Gastrocnemius medialis (tissue), 4 donors: ENCODE data around the gene SLCO4A1.

Experiments used
- POLR2A ChIP-seq, 2 donors: fragments of 450-650 bp; IDR thresholded peaks; one replicate each; pipeline ENCODE4 v1.6.1; 2017; ENCODE audit warnings: antibody characterized with exemption in 2 of 2, mild to moderate bottlenecking in 2 of 2, moderate library complexity in 2 of 2
- TF ChIP-seq, protein P1 (sequence below), 5 experiments: fragments of 450-650 bp in 3 of 5; fragments of 200-600 bp in 2 of 5; sonication (generic) in 2 of 5; IDR thresholded peaks in 4 of 5; conservative IDR thresholded peaks in 1 of 5; 1 replicate in 4 of 5; 2 replicates in 1 of 5; pipeline ENCODE4 v1.5.1; 2016 to 2019; ENCODE audit warnings: antibody characterized with exemption in 5 of 5, mild to moderate bottlenecking in 3 of 5, moderate library complexity in 3 of 5

DNA sequence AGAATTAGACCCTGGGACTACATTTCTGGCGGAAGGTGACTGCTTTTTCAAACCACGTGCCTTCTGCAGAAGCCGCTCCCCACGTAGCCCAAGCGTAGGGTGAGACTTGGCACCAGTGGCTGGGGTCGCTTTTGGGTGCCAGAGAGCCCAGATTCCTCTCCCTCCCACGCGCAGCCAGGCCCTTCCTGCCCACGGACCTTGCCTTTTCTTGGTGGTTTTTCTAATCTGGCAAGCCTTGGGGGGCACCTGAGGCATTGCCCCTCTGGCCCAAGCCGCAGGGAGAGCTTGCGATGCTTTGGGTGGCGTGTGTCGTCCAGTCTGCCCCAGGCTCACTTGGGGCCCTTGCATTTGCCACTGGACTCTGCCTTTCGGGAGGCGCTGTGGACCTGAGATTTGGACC is 3.3 kb downstream of the SLCO4A1 start:
- TF ChIP-seq, protein P1, sequence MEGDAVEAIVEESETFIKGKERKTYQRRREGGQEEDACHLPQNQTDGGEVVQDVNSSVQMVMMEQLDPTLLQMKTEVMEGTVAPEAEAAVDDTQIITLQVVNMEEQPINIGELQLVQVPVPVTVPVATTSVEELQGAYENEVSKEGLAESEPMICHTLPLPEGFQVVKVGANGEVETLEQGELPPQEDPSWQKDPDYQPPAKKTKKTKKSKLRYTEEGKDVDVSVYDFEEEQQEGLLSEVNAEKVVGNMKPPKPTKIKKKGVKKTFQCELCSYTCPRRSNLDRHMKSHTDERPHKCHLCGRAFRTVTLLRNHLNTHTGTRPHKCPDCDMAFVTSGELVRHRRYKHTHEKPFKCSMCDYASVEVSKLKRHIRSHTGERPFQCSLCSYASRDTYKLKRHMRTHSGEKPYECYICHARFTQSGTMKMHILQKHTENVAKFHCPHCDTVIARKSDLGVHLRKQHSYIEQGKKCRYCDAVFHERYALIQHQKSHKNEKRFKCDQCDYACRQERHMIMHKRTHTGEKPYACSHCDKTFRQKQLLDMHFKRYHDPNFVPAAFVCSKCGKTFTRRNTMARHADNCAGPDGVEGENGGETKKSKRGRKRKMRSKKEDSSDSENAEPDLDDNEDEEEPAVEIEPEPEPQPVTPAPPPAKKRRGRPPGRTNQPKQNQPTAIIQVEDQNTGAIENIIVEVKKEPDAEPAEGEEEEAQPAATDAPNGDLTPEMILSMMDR (IDR thresholded peaks at IDR 0.05 in 4 of 5, conservative IDR thresholded peaks at IDR 0.05 in 1 of 5), result no peak
- TF ChIP-seq POLR2A (IDR thresholded peaks at IDR 0.05), result no peak
